SK-N-SH (cell line): ENCODE measurements around the gene RS1. TPM values are rescaled to one million over a fixed set of nuclear protein-coding genes. Genes with fewer than 3 reads are reported as not detected.

ENCODE experiments used
- CTCF ChIA-PET: fragments of 300-600, 350-600 bp; formaldehyde crosslinking; extraction: SDS; loops from one replicate; lab custom pipeline; 2021; lab: Yijun Ruan, JAX
- POLR2A ChIA-PET: fragments of 350-600 bp; sonication (Branson Sonifier 250); formaldehyde crosslinking; extraction: SDS; loops from one replicate; lab custom pipeline; 2020; ENCODE audit warnings: antibody characterized with exemption, inconsistent platforms; lab: Yijun Ruan, JAX
- DNase-seq: peaks from one replicate; pipeline ENCODE4 v3.0.0; 2012
- H2AFZ ChIP-seq: fragments of 200-600 bp; sonication (generic); 2 replicates; pipeline ENCODE4 v1.8.1; 2016; ENCODE audit warnings: antibody characterized with exemption, mild to moderate bottlenecking, low read depth
- H3F3A ChIP-seq: fragments of 200-600 bp; sonication (generic); replicated peaks from 2 replicates; pipeline ENCODE3; 2016; ENCODE audit warnings: antibody characterized with exemption, mild to moderate bottlenecking; ENCODE audit not compliant: insufficient read depth
- H3K27ac ChIP-seq, 2 experiments: fragments of 200-500 bp in 1 of 2; fragments of 200-600 bp in 1 of 2; sonication (Bioruptor generic) in 1 of 2; sonication (generic), shearing (Covaris generic) in 1 of 2; 2 replicates each; pipeline versions ENCODE4 v1.5.1 to v1.6.1; 2014 to 2016; ENCODE audit warnings: low read depth in 2 of 2, inconsistent platforms in 1 of 2, low read length in 1 of 2, mild to moderate bottlenecking in 1 of 2, mixed read lengths in 1 of 2
- H3K27me3 ChIP-seq: fragments of 200-600 bp; sonication (generic), shearing (Covaris generic); 2 replicates; pipeline ENCODE4 v1.6.1; 2016; ENCODE audit warnings: mixed run types; ENCODE audit not compliant: insufficient read depth
- H3K36me3 ChIP-seq, 2 experiments: fragments of 200-500 bp in 1 of 2; fragments of 200-600 bp in 1 of 2; sonication (Bioruptor generic) in 1 of 2; sonication (generic) in 1 of 2; replicated peaks in 1 of 2; 2 replicates each; pipeline versions ENCODE3 to v1.5.1; 2014 to 2016; ENCODE audit warnings: low read length in 1 of 2, mild to moderate bottlenecking in 1 of 2; ENCODE audit not compliant: insufficient read depth in 2 of 2, control insufficient read depth in 1 of 2
- H3K4me1 ChIP-seq, 2 experiments: fragments of 200-500 bp in 1 of 2; fragments of 200-600 bp in 1 of 2; sonication (Bioruptor generic) in 1 of 2; sonication (generic), shearing (Covaris generic) in 1 of 2; 2 replicates each; pipeline versions ENCODE4 v1.5.1 to v1.6.1; 2014 to 2016; ENCODE audit warnings: low read depth in 1 of 2, low read length in 1 of 2, mixed run types in 1 of 2; ENCODE audit not compliant: insufficient read depth in 2 of 2, control insufficient read depth in 1 of 2
- H3K4me2 ChIP-seq: fragments of 200-600 bp; sonication (generic), shearing (Covaris generic); 2 replicates; pipeline ENCODE4 v1.6.1; 2017; ENCODE audit warnings: mixed run types
- H3K4me3 ChIP-seq, 2 experiments: fragments of 200-500 bp in 1 of 2; fragments of 200-600 bp in 1 of 2; sonication (Bioruptor generic) in 1 of 2; sonication (generic), shearing (Covaris generic) in 1 of 2; 2 replicates each; pipeline versions ENCODE4 v1.5.1 to v1.8.1; 2014 to 2016; ENCODE audit warnings: low read depth in 2 of 2, inconsistent platforms in 1 of 2, low read length in 1 of 2, mild to moderate bottlenecking in 1 of 2, mixed read lengths in 1 of 2, moderate library complexity in 1 of 2
- H3K79me2 ChIP-seq: fragments of 200-600 bp; sonication (generic); 2 replicates; pipeline ENCODE4 v1.8.1; 2017; ENCODE audit warnings: mild to moderate bottlenecking; ENCODE audit not compliant: insufficient read depth
- H3K9ac ChIP-seq: fragments of 200-600 bp; sonication (generic); 2 replicates; pipeline ENCODE4 v1.6.1; 2017; ENCODE audit warnings: mixed run types
- H3K9me2 ChIP-seq: fragments of 200-600 bp; sonication (generic); 2 replicates; pipeline ENCODE4 v1.6.1; 2017; ENCODE audit warnings: mixed run types
- H3K9me3 ChIP-seq: fragments of 200-600 bp; sonication (generic); 2 replicates; pipeline ENCODE4 v1.6.1; 2017; ENCODE audit warnings: mixed run types, mild to moderate bottlenecking, moderate library complexity
- H4K20me1 ChIP-seq: fragments of 200-600 bp; sonication (generic); 2 replicates; pipeline ENCODE4 v1.6.1; 2017; ENCODE audit warnings: mild to moderate bottlenecking, mixed run types; ENCODE audit not compliant: insufficient read depth
- EP300 ChIP-seq, 2 experiments: IDR thresholded peaks; 2 replicates each; pipeline versions ENCODE4 v1.4.0 to v1.6.1; 2012; ENCODE audit warnings: borderline replicate concordance in 1 of 2, low read depth in 1 of 2, low read length in 1 of 2
- EZH2phosphoT487 ChIP-seq: fragments of 200-600 bp; sonication (generic); IDR thresholded peaks from 2 replicates; pipeline ENCODE4 v1.6.1; 2017; ENCODE audit warnings: low read depth, mixed run types, mild to moderate bottlenecking, antibody characterized with exemption, moderate library complexity, borderline replicate concordance
- FOSL2 ChIP-seq: IDR thresholded peaks from 2 replicates; pipeline ENCODE4 v1.4.0; 2012; ENCODE audit warnings: low read depth, mild to moderate bottlenecking, moderate library complexity, borderline replicate concordance
- FOXJ3 ChIP-seq: sonication (generic); formaldehyde crosslinking; IDR thresholded peaks from 2 replicates; pipeline ENCODE4 v1.5.1; 2020; ENCODE audit warnings: mild to moderate bottlenecking, missing genetic modification reagents
- GATA2 ChIP-seq: sonication (generic); formaldehyde crosslinking; IDR thresholded peaks from 2 replicates; pipeline ENCODE4 v1.5.0; 2020; ENCODE audit warnings: mild to moderate bottlenecking, missing genetic modification reagents
- MEF2A ChIP-seq: IDR thresholded peaks from 2 replicates; pipeline ENCODE4 v1.4.0; 2012; ENCODE audit warnings: low read depth, borderline replicate concordance
- MXI1 ChIP-seq: IDR thresholded peaks from 2 replicates; pipeline ENCODE4 v1.6.1; 2012; ENCODE audit warnings: mild to moderate bottlenecking, low read depth, low read length, improper control_type of control experiment
- NRF1 ChIP-seq: IDR thresholded peaks from 2 replicates; pipeline ENCODE4 v1.6.1; 2012; ENCODE audit warnings: low read depth, mild to moderate bottlenecking, low read length
- PBX3 ChIP-seq: IDR thresholded peaks from 2 replicates; pipeline ENCODE4; 2012
- RFX5 ChIP-seq: IDR thresholded peaks from 2 replicates; pipeline ENCODE4 v1.6.1; 2012; ENCODE audit warnings: mild to moderate bottlenecking, improper control_type of control experiment, low read length
- SMC3 ChIP-seq: IDR thresholded peaks from 2 replicates; pipeline ENCODE4 v1.6.1; 2012; ENCODE audit warnings: low read depth, low read length, improper control_type of control experiment
- WGBS: methylation state at CpG from one replicate; pipeline ENCODE4 v1.1.6; 2017; ENCODE audit warnings: low lambda C conversion rate; 5-methylcytosine and 5-hydroxymethylcytosine counted together
- polyA plus RNA-seq, 3 experiments: library from polyadenylated mRNA; depleted of rRNA; stranded (reverse); fragments of >200 nt; gene quantifications; 2 replicates each; pipeline ENCODE4 v1.2.3, GENCODE V29; 2012
- TF ChIP-seq, protein P1 (sequence below): IDR thresholded peaks from 2 replicates; pipeline ENCODE4 v1.4.0; 2012; ENCODE audit warnings: low read depth, borderline replicate concordance

The RS1 gene
- polyA plus RNA-seq, 1 of the 3 experiments (the other 2 are of a cell fraction), result not detected

GRCh38 chrX:18652636-18653035 is 19.3 kb downstream of the RS1 start:
- DNase-seq, result peak; percentile 45
- H3K4me2 ChIP-seq, result no peak overlapping the region
- no peaks in the 10 kb centered on the region for H3K79me2 ChIP-seq
- no peak overlapping the region for H2AFZ ChIP-seq
- peak overlapping the region in 1 of 2 experiments; percentile 72; a peak in 2 of 4 replicates for H3K27ac ChIP-seq
- H3K9me2 ChIP-seq, result no peaks in the 10 kb centered on the region
- no peaks in the 10 kb centered on the region for H4K20me1 ChIP-seq
- peaks cover 0 to 29% of the 10 kb centered on the region in 2 experiments; a peak in 1 of 4 replicates for H3K4me1 ChIP-seq
- no peak overlapping the region for H3K9ac ChIP-seq
- H3K4me3 ChIP-seq, result no peak overlapping the region
- H3K27me3 ChIP-seq, result no peaks in the 10 kb centered on the region; the same call in 1 of the 2 replicates
- H3K36me3 ChIP-seq, result no peaks in the 10 kb centered on the region
- CTCF ChIA-PET, result interaction anchor here (1.0 to 1.1 kb wide), 2 partner anchors 117 to 127 kb away, joined by 3 read pairs; no protein-coding TSS in a partner anchor
- no peaks in the 10 kb centered on the region for H3F3A ChIP-seq
- POLR2A ChIA-PET, result no interaction called here
- H3K9me3 ChIP-seq, result no peaks in the 10 kb centered on the region
- TF ChIP-seq EP300 (IDR thresholded peaks at IDR 0.05; ENCODE audit: borderline replicate concordance in 1 of 2, low read depth in 1 of 2, low read length in 1 of 2), result peak in 1 of 2 experiments; percentile 8; a peak in 1 of 4 replicates
- TF ChIP-seq, protein P1, sequence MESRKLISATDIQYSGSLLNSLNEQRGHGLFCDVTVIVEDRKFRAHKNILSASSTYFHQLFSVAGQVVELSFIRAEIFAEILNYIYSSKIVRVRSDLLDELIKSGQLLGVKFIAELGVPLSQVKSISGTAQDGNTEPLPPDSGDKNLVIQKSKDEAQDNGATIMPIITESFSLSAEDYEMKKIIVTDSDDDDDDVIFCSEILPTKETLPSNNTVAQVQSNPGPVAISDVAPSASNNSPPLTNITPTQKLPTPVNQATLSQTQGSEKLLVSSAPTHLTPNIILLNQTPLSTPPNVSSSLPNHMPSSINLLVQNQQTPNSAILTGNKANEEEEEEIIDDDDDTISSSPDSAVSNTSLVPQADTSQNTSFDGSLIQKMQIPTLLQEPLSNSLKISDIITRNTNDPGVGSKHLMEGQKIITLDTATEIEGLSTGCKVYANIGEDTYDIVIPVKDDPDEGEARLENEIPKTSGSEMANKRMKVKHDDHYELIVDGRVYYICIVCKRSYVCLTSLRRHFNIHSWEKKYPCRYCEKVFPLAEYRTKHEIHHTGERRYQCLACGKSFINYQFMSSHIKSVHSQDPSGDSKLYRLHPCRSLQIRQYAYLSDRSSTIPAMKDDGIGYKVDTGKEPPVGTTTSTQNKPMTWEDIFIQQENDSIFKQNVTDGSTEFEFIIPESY, result no peak
- TF ChIP-seq GATA2, result peak; percentile 55; the same call in 1 of the 2 replicates
- TF ChIP-seq FOSL2, result no peak
- no peak for TF ChIP-seq FOXJ3 (CRISPR knock-in tag)
- no peak for TF ChIP-seq MXI1
- no peak for TF ChIP-seq PBX3
- no peak for TF ChIP-seq EZH2phosphoT487
- no peak for TF ChIP-seq RFX5
- no peak for TF ChIP-seq SMC3

DNA sequence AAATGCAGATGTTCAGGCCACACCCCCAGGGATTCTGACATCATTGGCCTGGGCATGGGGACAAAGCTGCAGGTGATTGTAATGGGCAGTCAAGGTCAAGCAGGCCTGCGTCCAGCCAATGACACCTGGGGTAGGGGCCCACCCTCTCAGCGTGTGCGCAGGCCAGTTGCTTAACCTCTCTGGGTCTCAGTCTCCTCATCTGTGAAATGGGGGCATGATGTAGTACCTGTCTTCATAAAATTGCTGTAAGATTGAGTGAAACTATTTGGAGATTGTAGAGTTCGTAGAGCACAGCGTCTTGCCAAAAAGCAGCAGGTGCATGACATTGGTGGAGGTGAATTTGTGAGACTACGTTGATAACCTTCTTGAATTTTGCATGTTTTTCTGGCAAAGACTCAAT is 21.2 kb downstream of the RS1 start:
- peaks cover 0 to 29% of the 10 kb centered on the region in 2 experiments; a peak in 1 of 4 replicates for H3K4me1 ChIP-seq

More for the DNA sequence above, 21.2 kb downstream of the RS1 start:
- CTCF ChIA-PET, result interaction anchor here (1.8 kb wide), 1 partner anchor 9 kb away, joined by 6 read pairs; no protein-coding TSS in a partner anchor
- TF ChIP-seq, protein P1, result no peak
- TF ChIP-seq NRF1, result no peak
- TF ChIP-seq MEF2A, result no peak
- TF ChIP-seq, all 33 proteins: peak for 0
- Histone ChIP-seq H4K20me1 (no peaks in the 10 kb centered on the region), H3K27me3 (no peaks in the 10 kb centered on the region; the same call in 1 of the 2 replicates), H3K4me2 (no peak overlapping the region), H3K9me3 (no peaks in the 10 kb centered on the region), H3K9me2 (no peaks in the 10 kb centered on the region), H3K27ac (no peak overlapping the region), H3K36me3 (no peaks in the 10 kb centered on the region), H2AFZ (no peak overlapping the region), H3K9ac (no peak overlapping the region), H3K79me2 (no peaks in the 10 kb centered on the region), H3K4me3 (no peak overlapping the region), H3F3A (no peaks in the 10 kb centered on the region)
- no peak for DNase-seq
- POLR2A ChIA-PET, result no interaction called here
- WGBS, result 63% methylated on average over 6 of the region's 6 CpGs
